ENCODE measurements around the gene IQCC. TPM values are rescaled to one million over a fixed set of nuclear protein-coding genes. Genes with fewer than 3 reads are reported as not detected.

The IQCC gene
- total and polyA plus RNA-seq, 2 experiments from 2014 or later, result 1.5 TPM

DNA sequence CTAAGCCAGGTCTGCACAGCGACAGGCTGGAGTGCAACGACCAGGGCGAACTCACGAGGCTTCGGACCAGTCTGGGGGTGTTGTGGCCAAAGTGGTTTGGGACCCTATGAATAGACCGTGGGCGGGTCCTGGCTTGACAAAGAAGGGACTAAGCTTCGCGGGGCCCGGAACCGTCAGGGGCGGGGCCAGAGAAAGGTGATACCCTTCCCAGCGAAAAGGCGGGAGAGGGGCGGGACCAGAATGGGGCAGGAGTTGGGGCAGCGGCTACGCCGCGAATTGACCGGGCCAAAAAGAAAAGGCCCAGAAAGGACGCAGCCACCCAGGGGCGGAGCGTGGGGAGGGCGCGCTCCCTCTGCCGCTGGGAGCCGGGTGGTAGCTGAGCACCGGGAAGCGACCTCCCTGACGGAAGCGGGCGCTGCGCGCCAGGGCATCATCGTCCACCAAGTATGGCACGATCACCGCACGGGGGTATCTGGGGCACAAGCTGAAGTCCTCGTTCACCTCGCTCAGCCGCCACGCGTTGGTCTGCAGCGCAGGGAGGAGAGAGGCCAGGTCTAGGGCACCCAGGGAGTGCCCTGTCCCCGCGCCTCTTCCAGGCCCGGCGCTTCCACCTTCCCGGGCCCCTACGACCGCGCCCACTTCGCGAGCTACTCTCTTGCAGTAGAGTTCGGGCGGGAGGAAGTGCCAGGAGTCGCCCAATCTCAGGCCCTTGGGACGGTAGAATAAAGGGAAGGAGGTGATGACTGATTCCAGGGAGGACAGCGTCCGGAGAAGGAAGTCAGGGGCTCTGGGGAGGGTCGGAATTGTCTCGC lies 34.9 kb downstream of the IQCC start:
- Histone ChIP-seq H3K79me2 (peaks cover 2% of the 10 kb centered on the region), H3K27ac (peak overlapping the region; percentile 88), H3K36me3 (replicated peaks; ENCODE audit: insufficient read depth, low read depth) (no peaks in the 10 kb centered on the region), H4K20me1 (ENCODE audit: insufficient read depth, poor library complexity, severe bottlenecking) (no peaks in the 10 kb centered on the region), H3K4me1 (ENCODE audit: insufficient read depth) (peaks cover 4% of the 10 kb centered on the region), H3K27me3 (no peaks in the 10 kb centered on the region), H3K4me2 (peak overlapping the region; percentile 99), H3K9me2 (replicated peaks; ENCODE audit: insufficient read depth) (no peaks in the 10 kb centered on the region), H3K4me3 (peak overlapping the region; percentile 89), H3K9me3 (ENCODE audit: low read depth) (no peaks in the 10 kb centered on the region), H2AFZ (peak overlapping the region; percentile 94)
- WGBS (ENCODE audit: low lambda C conversion rate, missing lambda C conversion rate), result 3% methylated on average over 50 of the region's 62 CpGs
- no peak for TF ChIP-seq EZH2 (IDR thresholded peaks at IDR 0.05; ENCODE audit: borderline replicate concordance)
- TF ChIP-seq, protein P1, sequence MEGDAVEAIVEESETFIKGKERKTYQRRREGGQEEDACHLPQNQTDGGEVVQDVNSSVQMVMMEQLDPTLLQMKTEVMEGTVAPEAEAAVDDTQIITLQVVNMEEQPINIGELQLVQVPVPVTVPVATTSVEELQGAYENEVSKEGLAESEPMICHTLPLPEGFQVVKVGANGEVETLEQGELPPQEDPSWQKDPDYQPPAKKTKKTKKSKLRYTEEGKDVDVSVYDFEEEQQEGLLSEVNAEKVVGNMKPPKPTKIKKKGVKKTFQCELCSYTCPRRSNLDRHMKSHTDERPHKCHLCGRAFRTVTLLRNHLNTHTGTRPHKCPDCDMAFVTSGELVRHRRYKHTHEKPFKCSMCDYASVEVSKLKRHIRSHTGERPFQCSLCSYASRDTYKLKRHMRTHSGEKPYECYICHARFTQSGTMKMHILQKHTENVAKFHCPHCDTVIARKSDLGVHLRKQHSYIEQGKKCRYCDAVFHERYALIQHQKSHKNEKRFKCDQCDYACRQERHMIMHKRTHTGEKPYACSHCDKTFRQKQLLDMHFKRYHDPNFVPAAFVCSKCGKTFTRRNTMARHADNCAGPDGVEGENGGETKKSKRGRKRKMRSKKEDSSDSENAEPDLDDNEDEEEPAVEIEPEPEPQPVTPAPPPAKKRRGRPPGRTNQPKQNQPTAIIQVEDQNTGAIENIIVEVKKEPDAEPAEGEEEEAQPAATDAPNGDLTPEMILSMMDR (IDR thresholded peaks at IDR 0.05; ENCODE audit: poor library complexity), result peak; percentile 36
- DNase-seq (ENCODE audit: low spot score), result peak; percentile 77

DNA sequence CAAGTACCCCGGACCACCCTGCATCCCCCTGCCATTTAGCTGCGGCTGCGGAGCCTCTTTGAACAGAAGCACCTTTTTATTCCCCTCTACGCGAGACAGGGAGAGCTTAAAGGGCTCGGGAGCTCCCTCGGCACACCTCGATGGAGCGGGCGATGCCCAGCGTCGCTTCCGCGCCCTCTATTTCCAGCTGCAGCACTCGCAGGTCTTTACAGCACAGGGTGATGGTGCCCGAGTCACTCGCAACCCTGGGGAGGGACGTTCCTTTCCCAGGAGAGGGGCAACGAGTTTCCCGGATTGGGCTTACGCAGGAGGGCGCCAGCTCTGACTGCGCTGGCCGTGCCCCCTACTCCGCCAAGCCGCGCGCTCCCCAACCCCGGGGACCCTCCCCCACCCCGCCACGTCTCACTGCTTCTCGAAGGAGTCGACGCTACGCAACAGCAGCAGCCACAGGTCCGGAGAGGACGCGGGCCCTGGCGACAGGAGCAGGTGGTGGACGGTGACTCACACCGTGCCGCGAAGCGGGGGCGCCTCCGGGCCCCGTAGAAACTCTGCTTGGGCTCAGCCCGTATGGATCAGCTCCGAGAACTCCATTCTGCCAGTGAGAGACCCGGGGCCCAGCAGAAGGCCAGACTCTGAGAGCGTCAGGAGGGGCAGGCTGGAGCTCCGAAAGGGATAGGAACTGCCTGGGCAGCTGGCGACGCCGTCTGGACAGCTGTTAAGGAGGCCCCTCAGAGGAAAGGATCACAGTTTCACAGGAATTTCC lies 35.7 kb downstream of the IQCC start:
- 2% methylated on average over 35 of the region's 55 CpGs for WGBS (ENCODE audit: low lambda C conversion rate, missing lambda C conversion rate)
- TF ChIP-seq EZH2phosphoT487 (IDR thresholded peaks at IDR 0.05; ENCODE audit: low read depth, severe bottlenecking, unreplicated experiment), result no peak
- TF ChIP-seq, protein P1 (IDR thresholded peaks at IDR 0.05; ENCODE audit: poor library complexity), result peak; percentile 1
- H3K4me2 ChIP-seq, result peak overlapping the region; percentile 99
- no peaks in the 10 kb centered on the region for H4K20me1 ChIP-seq (ENCODE audit: insufficient read depth, poor library complexity, severe bottlenecking)
- no peaks in the 10 kb centered on the region for H3K27me3 ChIP-seq
- peak overlapping the region; percentile 88 for H3K27ac ChIP-seq
- peaks cover 2% of the 10 kb centered on the region for H3K79me2 ChIP-seq
- peaks cover 4% of the 10 kb centered on the region for H3K4me1 ChIP-seq (ENCODE audit: insufficient read depth)
- H3K4me3 ChIP-seq, result peak overlapping the region; percentile 89
- H3K9me2 ChIP-seq (replicated peaks; ENCODE audit: insufficient read depth), result no peaks in the 10 kb centered on the region
- H2AFZ ChIP-seq, result peak overlapping the region; percentile 94
- DNase-seq (ENCODE audit: low spot score), result peak; percentile 77
- no peaks in the 10 kb centered on the region for H3K9me3 ChIP-seq (ENCODE audit: low read depth)
- no peaks in the 10 kb centered on the region for H3K36me3 ChIP-seq (replicated peaks; ENCODE audit: insufficient read depth, low read depth)

DNA sequence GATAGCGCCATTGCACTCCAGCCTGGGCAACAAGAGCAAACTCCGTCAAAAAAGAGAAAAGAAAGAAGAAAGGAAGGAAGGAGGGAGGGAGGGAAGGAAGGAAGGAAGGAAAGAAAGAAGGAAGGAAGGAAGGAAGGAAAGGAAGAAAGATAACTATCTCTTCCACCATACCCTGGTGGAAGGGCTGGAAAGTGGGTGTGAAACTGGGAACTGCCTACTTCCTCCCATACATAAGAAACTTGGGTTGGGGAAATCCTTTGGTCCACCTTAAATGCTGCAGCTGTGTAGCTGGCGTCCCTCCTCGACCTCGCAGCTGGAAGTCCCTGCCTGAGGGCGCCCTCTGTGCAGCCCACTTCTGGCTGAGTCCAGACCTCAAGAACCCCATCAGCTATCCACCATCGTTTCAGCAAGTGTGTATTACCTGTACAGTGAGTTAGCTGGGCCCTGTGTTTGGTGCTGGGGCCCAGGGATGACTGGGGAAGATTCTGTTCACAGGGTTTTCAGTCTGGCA lies 36.9 kb downstream of the IQCC start:
- Histone ChIP-seq H3K4me2 (peak overlapping the region; percentile 24), H3K4me1 (ENCODE audit: insufficient read depth) (peaks cover 4% of the 10 kb centered on the region), H2AFZ (no peak overlapping the region), H3K36me3 (replicated peaks; ENCODE audit: insufficient read depth, low read depth) (no peaks in the 10 kb centered on the region), H3K9me2 (replicated peaks; ENCODE audit: insufficient read depth) (no peaks in the 10 kb centered on the region), H3K79me2 (peaks cover 2% of the 10 kb centered on the region), H3K27me3 (no peaks in the 10 kb centered on the region), H3K4me3 (no peak overlapping the region), H3K27ac (no peak overlapping the region), H4K20me1 (ENCODE audit: insufficient read depth, poor library complexity, severe bottlenecking) (no peaks in the 10 kb centered on the region), H3K9me3 (ENCODE audit: low read depth) (no peaks in the 10 kb centered on the region)
- no peak for TF ChIP-seq EZH2 (IDR thresholded peaks at IDR 0.05; ENCODE audit: borderline replicate concordance)
- TF ChIP-seq, protein P1 (IDR thresholded peaks at IDR 0.05; ENCODE audit: poor library complexity), result no peak
- no peak for TF ChIP-seq EZH2phosphoT487 (IDR thresholded peaks at IDR 0.05; ENCODE audit: low read depth, severe bottlenecking, unreplicated experiment)
- no peak for DNase-seq (ENCODE audit: low spot score)
- WGBS (ENCODE audit: low lambda C conversion rate, missing lambda C conversion rate), result 46% methylated on average over 7 of the region's 7 CpGs

All from hepatocyte (in vitro differentiated cells).